Effector memory CD8-positive, alpha-beta T cell (primary cell): ENCODE measurements around the gene RNF115.
"Not testable (repeated sequence)": the region's sequence is repeated elsewhere in the genome, so short reads cannot be mapped to it uniquely, and the experiment has no call there.

ENCODE experiments used
- ATAC-seq: fragments of 150-1000 bp; cut with Tn5 transposase; replicated peaks from 2 replicates; pipeline ENCODE4 v1.10.0; 2021; ENCODE audit warnings: mild to moderate bottlenecking, moderate library complexity
- DNase-seq, 3 experiments: peaks; one replicate each; pipeline ENCODE4 v3.0.0; 2021
- H3K27ac Mint-ChIP-seq, 2 donors: one replicate each; pipeline ENCODE4 v1.8.0; 2022; ENCODE audit warnings: mild to moderate bottlenecking in 2 of 2, mixed read lengths in 2 of 2, moderate library complexity in 2 of 2
- H3K27me3 Mint-ChIP-seq, 2 donors: one replicate each; pipeline ENCODE4 v1.8.0; 2022; ENCODE audit warnings: mixed read lengths in 2 of 2
- H3K36me3 Mint-ChIP-seq: one replicate; pipeline ENCODE4 v1.8.0; 2022; ENCODE audit warnings: mild to moderate bottlenecking, moderate library complexity, mixed read lengths; ENCODE audit not compliant: insufficient read depth
- H3K4me1 Mint-ChIP-seq, 2 donors: one replicate each; pipeline ENCODE4 v1.8.0; 2022; ENCODE audit warnings: low read depth in 2 of 2, mixed read lengths in 2 of 2
- H3K4me3 Mint-ChIP-seq, 2 donors: one replicate each; pipeline ENCODE4 v1.8.0; 2022; ENCODE audit warnings: mild to moderate bottlenecking in 2 of 2, mixed read lengths in 2 of 2, moderate library complexity in 2 of 2
- H3K9me3 Mint-ChIP-seq, 2 donors: one replicate each; pipeline ENCODE4 v1.8.0; 2022; ENCODE audit warnings: mixed read lengths in 2 of 2

Gene RNF115

DNA sequence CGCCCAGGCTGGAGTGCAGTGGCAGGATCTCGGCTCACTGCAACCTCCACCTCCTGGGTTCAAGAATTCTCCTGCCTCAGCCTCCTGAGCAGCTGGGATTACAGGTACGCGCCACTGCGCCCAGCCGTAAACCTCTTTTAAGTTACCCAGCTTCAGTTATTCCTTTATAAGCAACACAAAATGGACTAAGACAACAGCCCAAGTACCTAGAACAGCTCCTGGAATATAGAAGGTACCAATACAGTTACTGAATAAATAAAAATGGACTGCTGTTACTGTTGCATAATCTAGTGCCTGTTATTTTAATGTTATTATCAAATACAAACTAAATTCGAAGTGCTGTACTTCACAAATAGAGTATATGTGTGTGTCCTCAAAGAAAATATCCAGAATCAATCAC is 17.1 kb downstream of the RNF115 start:
- H3K9me3 Mint-ChIP-seq, result no peaks in the 10 kb centered on the region
- no peak overlapping the region for H3K27ac Mint-ChIP-seq
- no peak overlapping the region for H3K4me3 Mint-ChIP-seq
- no peak for DNase-seq
- peaks cover under 1% of the 10 kb centered on the region for H3K36me3 Mint-ChIP-seq
- no peak for ATAC-seq
- no peaks in the 10 kb centered on the region for H3K27me3 Mint-ChIP-seq
- peaks cover 17 to 30% of the 10 kb centered on the region in 2 donors for H3K4me1 Mint-ChIP-seq

DNA sequence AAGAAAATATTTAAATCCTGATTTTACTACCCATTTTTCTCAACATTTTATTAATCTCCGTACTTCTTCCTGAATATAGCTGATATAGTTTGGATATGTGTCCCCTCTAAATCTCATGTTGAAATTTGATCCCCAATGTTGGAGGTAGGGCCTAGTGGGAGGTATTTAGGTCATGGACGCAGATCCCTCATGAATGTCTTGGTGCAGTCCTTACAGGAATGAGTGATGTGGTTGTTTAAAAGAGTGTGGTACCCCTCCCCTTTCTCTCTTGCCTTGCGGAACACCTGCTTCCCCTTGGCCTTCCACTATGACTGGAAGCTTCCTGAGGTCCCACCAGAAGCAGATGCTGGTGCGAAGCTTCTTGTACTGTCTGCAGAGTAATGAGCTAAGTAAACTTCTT is 17.5 kb downstream of the RNF115 start:
- Mint-ChIP-seq H3K9me3 (no peaks in the 10 kb centered on the region), H3K4me3 (no peak overlapping the region), H3K27ac (no peak overlapping the region), H3K4me1 (peaks cover 17 to 34% of the 10 kb centered on the region in 2 donors), H3K36me3 (peaks cover 3% of the 10 kb centered on the region), H3K27me3 (no peaks in the 10 kb centered on the region)
- DNase-seq, result no peak
- ATAC-seq, result no peak

- DNase-seq (no peak), ATAC-seq (no peak)
- Mint-ChIP-seq H3K36me3 (peaks cover 3% of the 10 kb centered on the region), H3K27me3 (no peaks in the 10 kb centered on the region), H3K27ac (peak overlapping the region in 1 of 2 donors; percentile 41), H3K4me1 (peaks cover 25 to 42% of the 10 kb centered on the region in 2 donors), H3K9me3 (no peaks in the 10 kb centered on the region), H3K4me3 (peak overlapping the region in 1 of 2 donors; percentile 21)
These were observed 18.8 kb downstream of the RNF115 start for GRCh38 chr1:145805057-145805456.

DNA sequence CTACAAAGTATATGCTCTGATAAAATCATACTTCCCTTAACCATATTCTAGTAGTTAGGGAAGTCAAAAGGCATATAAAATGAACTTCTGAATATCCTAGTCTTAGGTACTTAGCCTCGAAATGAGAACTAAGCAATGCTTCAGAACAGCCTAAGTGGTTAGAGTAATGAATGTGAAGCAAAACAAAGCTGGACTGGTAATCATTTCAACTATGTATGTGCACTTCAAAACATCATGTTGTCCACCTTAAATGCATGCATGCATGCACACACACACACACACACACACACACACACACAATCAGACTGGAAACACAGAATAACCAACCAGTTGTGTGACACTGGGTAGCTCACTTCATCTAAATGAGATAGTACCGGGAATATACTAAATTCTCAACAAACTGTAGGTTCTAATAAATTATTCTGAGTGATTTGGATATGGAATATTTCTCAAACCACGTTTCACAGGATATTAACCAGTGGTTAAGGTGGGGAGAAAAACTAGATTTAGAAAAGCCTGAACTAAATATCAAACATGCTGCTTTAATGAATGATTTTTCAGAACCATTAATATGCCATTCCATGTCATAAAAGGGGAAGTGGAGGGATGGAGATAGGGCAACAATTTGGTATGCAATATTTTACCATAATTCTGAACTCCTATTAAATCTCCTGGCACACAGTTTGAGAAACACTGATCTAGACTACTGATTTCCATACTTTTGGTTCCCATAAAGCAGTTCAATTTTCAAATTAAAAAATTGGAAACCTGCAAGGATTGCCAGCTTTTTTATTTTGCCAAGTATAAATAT is 19.5 kb downstream of the RNF115 start:
- no peak for ATAC-seq
- peak overlapping the region in 1 of 2 donors; percentile 41 for H3K27ac Mint-ChIP-seq
- no peaks in the 10 kb centered on the region for H3K9me3 Mint-ChIP-seq
- H3K4me1 Mint-ChIP-seq, result peaks cover 28 to 48% of the 10 kb centered on the region in 2 donors
- H3K27me3 Mint-ChIP-seq, result no peaks in the 10 kb centered on the region
- H3K4me3 Mint-ChIP-seq, result peak overlapping the region in 1 of 2 donors; percentile 21
- DNase-seq, result no peak
- peaks cover 3% of the 10 kb centered on the region for H3K36me3 Mint-ChIP-seq

DNA sequence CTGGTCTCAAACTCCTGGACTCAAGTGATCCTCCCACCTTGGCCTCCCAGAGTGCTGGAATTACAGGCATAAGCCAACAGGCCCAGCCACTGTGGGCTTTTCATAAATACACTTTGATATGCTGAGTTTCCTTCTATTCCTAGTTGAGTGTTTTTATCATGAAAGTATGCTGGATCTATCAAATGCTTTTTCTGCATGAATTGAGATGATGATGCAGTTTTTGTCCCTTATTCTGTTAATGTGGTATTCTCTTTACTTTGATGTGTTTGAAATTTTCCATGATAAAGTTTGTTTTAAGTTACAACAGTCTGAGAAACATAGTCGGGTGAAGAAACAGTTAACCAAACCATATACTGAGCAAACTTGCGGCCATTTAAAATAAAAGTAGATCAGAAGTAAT is 24.1 kb downstream of the RNF115 start:
- ATAC-seq, result no peak
- H3K9me3 Mint-ChIP-seq, result peaks cover 6 to 7% of the 10 kb centered on the region in 2 donors

GRCh38 chr1:145796753-145797152 is 27.1 kb downstream of the RNF115 start:
- Mint-ChIP-seq H3K4me3 (no peak overlapping the region), H3K36me3 (peaks cover 6% of the 10 kb centered on the region), H3K27ac (no peak overlapping the region), H3K4me1 (peaks cover 15 to 38% of the 10 kb centered on the region in 2 donors), H3K27me3 (no peaks in the 10 kb centered on the region), H3K9me3 (peaks cover 6 to 7% of the 10 kb centered on the region in 2 donors)
- no peak for ATAC-seq
- DNase-seq, result no peak

More for the DNA sequence above, 24.1 kb downstream of the RNF115 start:
- Mint-ChIP-seq H3K4me3 (no peak overlapping the region), H3K27me3 (no peaks in the 10 kb centered on the region), H3K36me3 (peaks cover 3% of the 10 kb centered on the region), H3K4me1 (peaks cover 26 to 46% of the 10 kb centered on the region in 2 donors), H3K27ac (peak overlapping the region in 1 of 2 donors; percentile 14)
- no peak for DNase-seq

GRCh38 chr1:145795257-145795881 is 28.5 kb downstream of the RNF115 start:
- Mint-ChIP-seq H3K27ac (no peak overlapping the region), H3K36me3 (peaks cover 5% of the 10 kb centered on the region), H3K4me1 (peaks cover 10 to 29% of the 10 kb centered on the region in 2 donors), H3K27me3 (no peaks in the 10 kb centered on the region), H3K4me3 (no peak overlapping the region), H3K9me3 (peaks cover 6 to 7% of the 10 kb centered on the region in 2 donors)
- DNase-seq (no peak), ATAC-seq (no peak)

GRCh38 chr1:145792484-145792883 is 31.4 kb downstream of the RNF115 start:
- no peak for DNase-seq
- ATAC-seq, result no peak
- peaks cover 6 to 7% of the 10 kb centered on the region in 2 donors for H3K9me3 Mint-ChIP-seq
- peaks cover 21% of the 10 kb centered on the region for H3K36me3 Mint-ChIP-seq
- no peaks in the 10 kb centered on the region for H3K27me3 Mint-ChIP-seq
- H3K27ac Mint-ChIP-seq, result no peak overlapping the region
- H3K4me1 Mint-ChIP-seq, result peaks cover 4 to 20% of the 10 kb centered on the region in 2 donors
- no peak overlapping the region for H3K4me3 Mint-ChIP-seq

DNA sequence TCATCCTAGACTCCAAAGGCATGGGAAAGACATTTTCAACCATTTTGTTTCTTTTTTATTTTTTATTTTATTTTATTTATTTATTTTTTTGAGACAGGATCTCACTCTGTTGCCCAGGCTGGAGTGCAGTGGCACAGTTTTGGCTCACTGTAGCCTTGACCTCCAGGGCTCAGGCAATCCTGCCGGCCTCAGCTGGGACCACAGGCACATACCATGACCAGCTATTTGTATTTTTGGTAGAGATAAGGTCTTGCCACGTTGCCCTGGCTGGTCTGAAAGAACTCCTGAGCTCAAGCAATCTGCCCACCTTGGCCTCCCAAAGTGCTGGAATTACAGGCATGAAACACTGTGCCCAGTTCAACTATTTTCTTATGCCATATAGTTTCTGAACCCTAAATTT is 32.0 kb downstream of the RNF115 start:
- H3K9me3 Mint-ChIP-seq, DNase-seq, H3K4me3 Mint-ChIP-seq, H3K27me3 Mint-ChIP-seq, ATAC-seq, H3K27ac Mint-ChIP-seq: not testable (repeated sequence)
- peaks cover 24% of the 10 kb centered on the region for H3K36me3 Mint-ChIP-seq
- H3K4me1 Mint-ChIP-seq, result peaks cover 2 to 16% of the 10 kb centered on the region in 2 donors

DNA sequence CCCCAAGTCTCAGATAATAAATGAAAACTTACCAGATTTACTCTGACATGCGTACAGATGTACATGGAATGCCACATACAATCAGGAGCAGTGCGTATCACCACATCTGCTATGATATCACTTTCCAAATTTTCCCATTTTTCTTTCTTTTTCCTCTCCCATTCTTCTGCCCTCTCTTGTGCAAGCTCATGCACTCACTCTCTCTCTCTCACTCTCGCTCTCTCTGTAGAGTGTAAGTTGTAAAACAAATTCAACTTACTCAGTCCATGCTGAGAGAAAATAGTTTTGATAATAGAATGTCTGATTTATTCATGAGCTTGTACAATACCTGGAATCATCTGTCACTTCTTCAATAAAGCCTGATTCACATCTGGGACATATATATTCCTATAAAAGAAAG is 35.3 kb downstream of the RNF115 start:
- ATAC-seq (no peak), DNase-seq (no peak)
- H3K36me3 Mint-ChIP-seq, result peaks cover 24% of the 10 kb centered on the region
- no peaks in the 10 kb centered on the region for H3K27me3 Mint-ChIP-seq
- no peaks in the 10 kb centered on the region for H3K9me3 Mint-ChIP-seq
- no peak overlapping the region for H3K4me3 Mint-ChIP-seq
- H3K4me1 Mint-ChIP-seq, result peaks cover 10 to 27% of the 10 kb centered on the region in 2 donors
- no peak overlapping the region for H3K27ac Mint-ChIP-seq

GRCh38 chr1:145786271-145786670 is 37.6 kb downstream of the RNF115 start:
- H3K27me3 Mint-ChIP-seq, result no peaks in the 10 kb centered on the region
- DNase-seq (no peak), ATAC-seq (no peak)
- peaks cover 29% of the 10 kb centered on the region for H3K36me3 Mint-ChIP-seq
- H3K9me3 Mint-ChIP-seq, result no peaks in the 10 kb centered on the region
- peak overlapping the region in 1 of 2 donors; percentile 5 for H3K27ac Mint-ChIP-seq
- no peak overlapping the region for H3K4me3 Mint-ChIP-seq
- H3K4me1 Mint-ChIP-seq, result peaks cover 13 to 22% of the 10 kb centered on the region in 2 donors

- ATAC-seq (no peak), DNase-seq (no peak)
- Mint-ChIP-seq H3K36me3 (peaks cover 29% of the 10 kb centered on the region), H3K4me3 (no peak overlapping the region), H3K27me3 (no peaks in the 10 kb centered on the region), H3K27ac (peak overlapping the region in 1 of 2 donors; percentile 63), H3K4me1 (peaks cover 13 to 22% of the 10 kb centered on the region in 2 donors), H3K9me3 (no peaks in the 10 kb centered on the region)
These were observed 38.3 kb downstream of the RNF115 start for GRCh38 chr1:145785547-145785946.

GRCh38 chr1:145784409-145784808 is 39.5 kb downstream of the RNF115 start:
- Mint-ChIP-seq H3K36me3 (peaks cover 27% of the 10 kb centered on the region), H3K9me3 (no peaks in the 10 kb centered on the region), H3K4me1 (peaks cover 13 to 22% of the 10 kb centered on the region in 2 donors), H3K27me3 (no peaks in the 10 kb centered on the region), H3K4me3 (no peak overlapping the region), H3K27ac (no peak overlapping the region)
- ATAC-seq, result no peak
- no peak for DNase-seq
